Lower leg skin (tissue), 4 donors: ENCODE measurements around the gene COL27A1. TPM values are rescaled to one million over a fixed set of nuclear protein-coding genes. Genes with fewer than 3 reads are reported as not detected.

Experiments
- DNase-seq, 2 donors: peaks; one replicate each; pipeline ENCODE4 v3.0.0-alpha.2; 2019; ENCODE audit warnings: low spot score in 2 of 2
- H3K4me3 ChIP-seq: fragments of 200-600 bp; sonication (generic); 2 replicates; pipeline ENCODE4 v1.5.1; 2017; ENCODE audit warnings: mild to moderate bottlenecking, low read depth; ENCODE audit not compliant: poor library complexity, severe bottlenecking
- CTCF ChIP-seq, 3 donors: fragments of 450-650 bp; IDR thresholded peaks; one replicate each; pipeline ENCODE4 v1.5.1; 2016; ENCODE audit warnings: antibody characterized with exemption in 3 of 3, mild to moderate bottlenecking in 3 of 3, moderate library complexity in 2 of 3
- POLR2A ChIP-seq, 2 donors: fragments of 450-650 bp; IDR thresholded peaks; one replicate each; pipeline ENCODE4 v1.6.1; 2016 to 2017; ENCODE audit warnings: antibody characterized with exemption in 2 of 2, mild to moderate bottlenecking in 1 of 2, moderate library complexity in 1 of 2
- WGBS, 2 donors: methylation state at CpG; one replicate each; pipeline ENCODE4 v1.1.5; 2018; 5-methylcytosine and 5-hydroxymethylcytosine counted together
- intact Hi-C: fragments of 100-400 bp; cut with DNase I; formaldehyde crosslinking; loops from one replicate; pipeline ENCODE4 v1.15.0; 2023; ENCODE audit warnings: low total_unique reads
- total RNA-seq, 4 donors: library from RNA; depleted of rRNA; stranded (reverse); fragments of >200 nt; gene quantifications; one replicate each; pipeline ENCODE4 v1.1.0, GENCODE V29; 2016

The COL27A1 gene
- total RNA-seq, 4 donors from 2014 or later: 9.4 to 16.1 (median 12.3) TPM

GRCh38 chr9:114309096-114309495, 153.8 kb downstream of the COL27A1 start:
- TF ChIP-seq POLR2A (IDR thresholded peaks at IDR 0.05) (no peak), CTCF (IDR thresholded peaks at IDR 0.05) (no peak)
- intact Hi-C loops: no loop called here
- H3K4me3 ChIP-seq: no peak overlapping the region
- 93 to 96% methylated on average over 10 to 13 of the region's 13 CpGs for WGBS, 2 donors
- peak in 1 of 2 donors; percentile 77 for DNase-seq

- TF ChIP-seq CTCF (IDR thresholded peaks at IDR 0.05) (no peak), POLR2A (IDR thresholded peaks at IDR 0.05) (no peak)
- DNase-seq: peak in 1 of 2 donors; percentile 74
- no peak overlapping the region for H3K4me3 ChIP-seq
- intact Hi-C loops: loop anchor here (1.0 kb wide), 1 partner anchor 223 kb away; no protein-coding TSS in a partner anchor
- WGBS, 2 donors: 86 to 87% methylated on average over 22 of the region's 22 CpGs
These were observed 155.4 kb downstream of the COL27A1 start for GRCh38 chr9:114310471-114311450.

- intact Hi-C loops: loop anchor here (1.0 kb wide), 1 partner anchor 225 kb away; no protein-coding TSS in a partner anchor
- 92 to 94% methylated on average over 28 of the region's 28 CpGs for WGBS, 2 donors
- DNase-seq: peak in 1 of 2 donors; percentile 81
- H3K4me3 ChIP-seq: no peak overlapping the region
- TF ChIP-seq POLR2A (IDR thresholded peaks at IDR 0.05) (no peak), CTCF (IDR thresholded peaks at IDR 0.05) (no peak)
These were observed 156.5 kb downstream of the COL27A1 start for GRCh38 chr9:114311571-114312512.

DNA sequence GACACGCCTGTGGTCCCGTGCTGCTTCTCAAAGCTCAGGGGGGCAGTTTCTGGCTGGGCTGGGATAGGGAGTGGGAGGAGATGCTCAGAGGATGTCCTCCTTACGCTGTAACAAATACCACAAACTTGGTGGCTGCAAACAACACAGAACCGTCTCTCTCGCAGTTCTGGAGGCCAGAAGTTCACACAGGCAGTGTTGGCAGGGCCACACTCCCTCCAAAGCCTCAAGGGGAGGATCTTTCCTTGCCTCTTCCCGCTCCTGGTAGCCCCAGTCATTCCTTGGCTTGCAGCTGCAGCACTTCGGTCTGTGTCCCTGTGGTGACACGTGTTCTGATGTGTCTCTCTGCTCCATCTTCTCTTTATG, 157.2 kb downstream of the COL27A1 start:
- peak in 1 of 2 donors; percentile 57 for DNase-seq
- intact Hi-C loops: no loop called here
- no peak for TF ChIP-seq CTCF (IDR thresholded peaks at IDR 0.05)
- no peak for TF ChIP-seq POLR2A (IDR thresholded peaks at IDR 0.05)
- no peak overlapping the region for H3K4me3 ChIP-seq
- WGBS, 2 donors: 77 to 78% methylated on average over 8 of the region's 8 CpGs

DNA sequence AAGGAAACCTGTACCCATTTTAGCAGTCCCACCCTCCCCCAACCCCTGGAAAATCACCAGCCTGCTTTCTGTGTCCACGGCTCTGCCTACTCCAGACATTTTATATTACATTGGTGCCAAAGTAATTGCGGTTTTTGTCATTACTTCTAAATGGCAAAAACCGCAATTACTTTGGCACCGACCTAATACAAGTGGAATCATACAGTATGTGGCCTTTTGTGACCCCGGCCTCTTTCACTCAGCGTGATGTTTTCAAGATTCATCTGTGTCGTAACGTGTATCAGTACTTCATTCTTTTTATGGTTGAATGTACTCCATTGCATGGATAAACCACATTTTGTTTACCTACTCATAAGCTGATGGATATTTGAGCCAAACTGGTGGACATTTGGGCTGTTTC, 157.8 kb downstream of the COL27A1 start:
- TF ChIP-seq CTCF (IDR thresholded peaks at IDR 0.05): no peak
- no peak for TF ChIP-seq POLR2A (IDR thresholded peaks at IDR 0.05)
- H3K4me3 ChIP-seq: no peak overlapping the region
- DNase-seq: peak in 1 of 2 donors; percentile 21
- 80 to 83% methylated on average over 8 of the region's 8 CpGs for WGBS, 2 donors
- intact Hi-C loops: no loop called here
